ENCODE results near the gene RPL35.
A peak's percentile ranks its signal among the peaks of the same experiment; 100 is the strongest.
"Not testable (repeated sequence)": the region's sequence is repeated elsewhere in the genome, so short reads cannot be mapped to it uniquely, and the experiment has no call there.

The RPL35 gene

DNA sequence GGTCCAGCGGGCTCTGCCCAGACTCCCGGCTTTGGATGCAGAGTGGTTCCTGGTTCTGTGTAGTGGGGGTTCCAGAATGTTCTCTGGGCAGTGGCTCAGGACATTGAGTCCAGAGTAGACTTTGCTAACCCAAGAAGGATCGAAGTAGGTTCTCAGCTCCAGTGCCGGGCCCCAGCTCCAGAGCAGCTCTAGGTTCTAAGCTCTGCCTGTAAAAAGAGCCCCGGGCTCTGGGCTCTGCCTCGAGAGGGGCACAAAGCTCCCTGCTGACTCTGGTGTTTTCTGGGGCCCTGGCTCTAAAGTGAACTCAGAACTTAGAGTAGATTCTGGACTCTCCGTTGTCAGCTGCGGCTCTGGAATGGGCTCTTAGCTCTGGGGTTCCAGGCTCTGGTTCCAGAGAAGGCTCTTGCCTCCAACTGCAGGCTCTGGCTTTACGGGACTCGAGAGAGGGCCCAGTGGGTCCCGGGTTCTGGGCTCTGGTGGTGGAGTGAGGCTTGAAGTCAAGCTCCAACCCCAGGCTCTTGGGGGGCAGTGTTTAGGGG is 8.1 kb downstream of the RPL35 start:
- Histone ChIP-seq H3K4me3 (ENCODE audit: low read depth in 1 of 2, low read length in 2 of 2) (peak overlapping the region; percentile 46 to 66), H3K36me3 (ENCODE audit: control insufficient read depth in 1 of 2, insufficient read depth in 2 of 2, low read length in 2 of 2) (peaks cover 8 to 23% of the 10 kb centered on the region in 2 donors), H3K9ac (ENCODE audit: low read depth in 1 of 2, low read length in 2 of 2) (peak overlapping the region; percentile 25 to 57), H3K9me3 (ENCODE audit: control insufficient read depth in 1 of 2, low read length in 2 of 2) (no peaks in the 10 kb centered on the region), H3K27ac (ENCODE audit: low read depth, low read length) (no peak overlapping the region), H3K27me3 (ENCODE audit: control insufficient read depth in 1 of 2, insufficient read depth in 2 of 2, low read length in 2 of 2) (no peaks in the 10 kb centered on the region), H3K4me1 (ENCODE audit: control insufficient read depth in 1 of 2, insufficient read depth in 2 of 2, low read length in 2 of 2) (peaks cover 8 to 19% of the 10 kb centered on the region in 2 donors)

DNA sequence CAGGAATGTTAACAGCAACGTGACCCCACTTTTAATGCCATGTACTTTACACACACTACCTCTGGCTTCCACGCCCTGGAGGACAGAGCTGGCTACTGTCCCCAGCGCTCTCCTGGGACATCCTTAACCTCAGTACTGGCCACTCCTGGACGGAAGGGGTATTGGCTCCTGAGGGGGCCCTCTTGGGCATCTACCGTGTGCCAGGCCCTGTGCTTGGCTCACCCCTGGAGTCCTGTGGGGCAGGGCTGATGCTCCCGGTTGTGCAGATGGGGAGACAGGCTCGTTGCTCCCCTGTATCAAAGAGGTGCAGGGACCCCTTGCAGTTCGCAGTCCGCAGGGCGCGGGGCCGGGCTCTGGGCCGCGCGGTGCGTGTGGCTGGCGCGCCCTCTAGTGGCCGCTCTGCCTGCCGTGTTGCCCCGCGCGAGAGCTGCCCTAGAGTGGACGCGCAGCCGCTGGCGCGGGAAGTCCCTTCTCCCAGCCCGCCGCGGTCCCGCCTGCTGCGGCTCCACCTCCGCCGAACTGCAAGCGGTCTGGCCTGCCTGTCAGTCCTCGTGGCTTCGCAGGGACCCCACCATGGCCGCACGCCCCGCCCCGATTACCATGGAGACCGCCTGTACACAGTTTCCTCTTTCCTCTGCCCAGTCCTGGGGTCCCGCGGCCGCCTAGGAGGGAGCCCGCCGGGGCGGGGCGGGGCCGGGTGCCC is 8.8 kb downstream of the RPL35 start, which contains the start of gene WDR38:
WDR38 (plus strand) TSS at position 632 of the 703 bp plus-strand sequence. CDS start 72 bp downstream, outside the sequence.
- H3K4me1 ChIP-seq (ENCODE audit: control insufficient read depth in 1 of 2, insufficient read depth in 2 of 2, low read length in 2 of 2), result peaks cover 8 to 14% of the 10 kb centered on the region in 2 donors
- H3K36me3 ChIP-seq (ENCODE audit: control insufficient read depth in 1 of 2, insufficient read depth in 2 of 2, low read length in 2 of 2), result peaks cover under 1 to 16% of the 10 kb centered on the region in 2 donors
- no peaks in the 10 kb centered on the region for H3K9me3 ChIP-seq (ENCODE audit: control insufficient read depth in 1 of 2, low read length in 2 of 2)
- no peaks in the 10 kb centered on the region for H3K27me3 ChIP-seq (ENCODE audit: control insufficient read depth in 1 of 2, insufficient read depth in 2 of 2, low read length in 2 of 2)
- H3K4me3 ChIP-seq (ENCODE audit: low read depth in 1 of 2, low read length in 2 of 2), result peak within 1 kb of the TSS; percentile 46 to 66
- H3K9ac ChIP-seq (ENCODE audit: low read depth in 1 of 2, low read length in 2 of 2), result peak within 1 kb of the TSS; percentile 40 to 57
- H3K27ac ChIP-seq (ENCODE audit: low read depth, low read length), result no peak within 1 kb of the TSS

DNA sequence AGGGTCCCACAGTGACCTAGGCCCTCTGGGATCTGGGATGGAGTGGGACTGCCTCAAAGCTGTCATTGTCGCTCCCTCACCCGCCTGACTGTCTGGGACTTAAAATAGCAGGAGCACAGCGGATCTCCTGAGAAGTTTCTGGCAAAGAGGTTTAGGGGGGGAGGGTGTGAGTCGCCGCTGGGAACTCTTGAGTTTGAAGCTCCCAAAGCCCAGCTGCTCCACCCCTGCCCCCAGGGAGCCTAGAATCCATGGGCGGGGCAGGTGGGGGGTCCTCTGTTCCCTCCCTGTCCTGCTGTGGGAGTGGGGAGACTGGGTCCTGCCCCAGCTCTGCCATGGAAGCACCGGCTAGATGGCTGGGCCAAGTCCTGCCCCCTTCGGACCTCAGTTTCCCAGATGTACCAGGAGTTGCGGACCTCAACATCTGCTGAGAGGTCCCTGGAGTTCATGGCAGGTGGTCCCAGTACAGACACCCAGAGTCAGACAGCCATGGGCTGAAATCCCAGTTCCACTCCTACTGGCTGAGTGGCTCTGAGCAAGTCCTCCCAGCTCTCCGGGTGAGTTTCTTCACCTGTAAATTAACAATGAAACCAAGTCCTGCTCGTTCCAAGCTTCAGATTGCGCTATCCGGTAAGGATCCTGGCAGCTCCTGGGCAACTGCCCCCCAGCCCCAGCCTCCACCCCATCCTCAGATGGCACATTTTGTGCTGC is 9.5 kb downstream of the RPL35 start:
- Histone ChIP-seq H3K4me1 (ENCODE audit: control insufficient read depth in 1 of 2, insufficient read depth in 2 of 2, low read length in 2 of 2) (peaks cover 8 to 14% of the 10 kb centered on the region in 2 donors), H3K27me3 (ENCODE audit: control insufficient read depth in 1 of 2, insufficient read depth in 2 of 2, low read length in 2 of 2) (no peaks in the 10 kb centered on the region), H3K4me3 (ENCODE audit: low read depth in 1 of 2, low read length in 2 of 2) (peak overlapping the region; percentile 46 to 66), H3K27ac (ENCODE audit: low read depth, low read length) (no peak overlapping the region), H3K9me3 (ENCODE audit: control insufficient read depth in 1 of 2, low read length in 2 of 2) (no peaks in the 10 kb centered on the region), H3K9ac (ENCODE audit: low read depth in 1 of 2, low read length in 2 of 2) (peak overlapping the region; percentile 40 to 57), H3K36me3 (ENCODE audit: control insufficient read depth in 1 of 2, insufficient read depth in 2 of 2, low read length in 2 of 2) (peaks cover 0 to 9% of the 10 kb centered on the region in 2 donors)

DNA sequence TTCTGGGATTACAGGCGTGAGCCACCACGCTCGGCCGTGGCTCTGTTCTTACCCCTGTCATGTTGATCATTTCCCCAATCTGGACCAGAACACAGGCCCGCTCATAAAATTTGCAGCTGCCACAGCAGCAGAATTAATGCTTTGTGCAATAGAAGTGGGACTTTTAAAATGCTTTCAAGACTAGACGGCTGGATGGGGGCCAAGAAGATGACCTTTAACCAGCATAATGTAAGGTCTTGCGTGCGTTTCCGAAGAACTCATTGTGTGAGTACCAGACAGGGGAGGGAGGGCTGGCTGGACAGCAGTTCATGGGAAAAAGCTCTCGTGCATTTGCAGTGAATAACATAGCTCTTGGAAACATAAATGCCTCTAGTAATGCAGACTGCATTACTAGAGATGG is 12.0 kb downstream of the RPL35 start:
- Histone ChIP-seq H3K27ac (ENCODE audit: low read depth, low read length) (no peak overlapping the region), H3K36me3 (ENCODE audit: control insufficient read depth in 1 of 2, insufficient read depth in 2 of 2, low read length in 2 of 2) (no peaks in the 10 kb centered on the region), H3K27me3 (ENCODE audit: control insufficient read depth in 1 of 2, insufficient read depth in 2 of 2, low read length in 2 of 2) (no peaks in the 10 kb centered on the region), H3K9ac (ENCODE audit: low read depth in 1 of 2, low read length in 2 of 2) (no peak overlapping the region), H3K9me3 (ENCODE audit: control insufficient read depth in 1 of 2, low read length in 2 of 2) (no peaks in the 10 kb centered on the region), H3K4me1 (ENCODE audit: control insufficient read depth in 1 of 2, insufficient read depth in 2 of 2, low read length in 2 of 2) (peaks cover 8 to 14% of the 10 kb centered on the region in 2 donors), H3K4me3 (ENCODE audit: low read depth in 1 of 2, low read length in 2 of 2) (no peak overlapping the region)

DNA sequence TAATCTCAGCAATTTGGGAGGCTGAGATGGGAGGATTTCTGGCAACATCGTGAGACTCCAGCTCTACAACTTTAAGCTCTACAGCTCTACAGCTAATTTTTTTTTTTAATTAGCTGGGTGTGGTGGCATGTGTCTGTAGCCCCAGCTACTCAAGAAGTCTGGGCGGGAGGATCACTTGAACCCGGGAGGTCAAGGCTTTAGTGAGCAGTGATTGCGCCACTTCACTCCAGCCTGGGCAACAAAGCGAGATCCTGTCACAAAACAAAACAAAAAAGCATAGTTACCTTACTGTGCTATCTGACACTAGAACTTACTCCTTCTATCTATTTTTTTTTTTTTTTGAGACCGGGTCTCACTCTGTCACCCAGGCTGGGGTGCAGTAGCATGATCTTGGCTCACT is 14.8 kb downstream of the RPL35 start:
- Histone ChIP-seq H3K9me3 (ENCODE audit: control insufficient read depth in 1 of 2, low read length in 2 of 2) (no peaks in the 10 kb centered on the region), H3K4me3 (ENCODE audit: low read depth in 1 of 2, low read length in 2 of 2) (no peak overlapping the region), H3K36me3 (ENCODE audit: control insufficient read depth in 1 of 2, insufficient read depth in 2 of 2, low read length in 2 of 2) (no peaks in the 10 kb centered on the region), H3K27ac (ENCODE audit: low read depth, low read length) (no peak overlapping the region), H3K27me3 (ENCODE audit: control insufficient read depth in 1 of 2, insufficient read depth in 2 of 2, low read length in 2 of 2) (no peaks in the 10 kb centered on the region), H3K4me1 (ENCODE audit: control insufficient read depth in 1 of 2, insufficient read depth in 2 of 2, low read length in 2 of 2) (no peaks in the 10 kb centered on the region), H3K9ac (ENCODE audit: low read depth in 1 of 2, low read length in 2 of 2) (no peak overlapping the region)

DNA sequence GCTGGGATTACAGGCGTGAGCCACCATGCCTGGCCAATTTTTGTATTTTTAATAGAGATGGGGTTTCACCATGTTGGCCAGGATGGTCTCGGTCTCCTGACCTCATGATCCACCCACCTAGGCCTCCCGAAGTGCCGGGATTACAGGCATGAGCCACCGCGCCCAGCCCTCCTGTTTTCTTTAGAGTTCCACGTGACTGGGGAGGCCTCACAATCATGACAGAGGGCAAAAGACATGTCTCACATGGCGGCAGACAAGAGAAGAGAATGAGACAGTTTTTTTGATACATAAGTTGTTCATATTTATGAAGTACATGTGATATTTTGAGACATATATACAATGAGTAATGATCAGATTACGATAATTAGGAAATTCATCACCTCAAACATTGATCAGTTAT is 15.3 kb downstream of the RPL35 start:
- H3K4me1 ChIP-seq (ENCODE audit: control insufficient read depth in 1 of 2, insufficient read depth in 2 of 2, low read length in 2 of 2); H3K27me3 ChIP-seq (ENCODE audit: control insufficient read depth in 1 of 2, insufficient read depth in 2 of 2, low read length in 2 of 2); H3K36me3 ChIP-seq (ENCODE audit: control insufficient read depth in 1 of 2, insufficient read depth in 2 of 2, low read length in 2 of 2); H3K27ac ChIP-seq (ENCODE audit: low read depth, low read length); H3K4me3 ChIP-seq (ENCODE audit: low read depth in 1 of 2, low read length in 2 of 2); H3K9me3 ChIP-seq (ENCODE audit: control insufficient read depth in 1 of 2, low read length in 2 of 2); H3K9ac ChIP-seq (ENCODE audit: low read depth in 1 of 2, low read length in 2 of 2): not testable (repeated sequence)

DNA sequence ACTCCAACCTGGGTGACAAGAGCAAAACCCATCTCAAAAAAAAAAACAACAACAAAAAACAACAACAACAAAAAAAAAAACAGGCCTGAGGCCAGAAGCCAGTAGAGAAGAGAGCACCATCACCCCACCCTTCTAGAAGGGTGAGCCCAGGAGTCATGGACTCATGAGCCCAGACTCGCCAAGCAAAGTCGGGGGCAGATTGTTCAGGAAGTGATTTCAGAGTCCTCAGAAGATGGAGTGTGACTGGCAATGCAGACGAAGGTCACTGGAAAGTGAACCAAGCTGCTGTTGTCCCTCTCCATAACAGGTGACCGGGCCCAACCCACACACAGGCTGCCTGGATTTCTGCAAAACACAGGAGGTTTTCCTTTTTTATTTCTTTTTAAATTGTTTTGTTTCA is 17.5 kb downstream of the RPL35 start:
- Histone ChIP-seq H3K27ac (ENCODE audit: low read depth, low read length) (no peak overlapping the region), H3K4me3 (ENCODE audit: low read depth in 1 of 2, low read length in 2 of 2) (no peak overlapping the region), H3K36me3 (ENCODE audit: control insufficient read depth in 1 of 2, insufficient read depth in 2 of 2, low read length in 2 of 2) (no peaks in the 10 kb centered on the region), H3K27me3 (ENCODE audit: control insufficient read depth in 1 of 2, insufficient read depth in 2 of 2, low read length in 2 of 2) (no peaks in the 10 kb centered on the region), H3K9ac (ENCODE audit: low read depth in 1 of 2, low read length in 2 of 2) (no peak overlapping the region), H3K9me3 (ENCODE audit: control insufficient read depth in 1 of 2, low read length in 2 of 2) (no peaks in the 10 kb centered on the region), H3K4me1 (ENCODE audit: control insufficient read depth in 1 of 2, insufficient read depth in 2 of 2, low read length in 2 of 2) (peaks cover 0 to 5% of the 10 kb centered on the region in 2 donors)

DNA sequence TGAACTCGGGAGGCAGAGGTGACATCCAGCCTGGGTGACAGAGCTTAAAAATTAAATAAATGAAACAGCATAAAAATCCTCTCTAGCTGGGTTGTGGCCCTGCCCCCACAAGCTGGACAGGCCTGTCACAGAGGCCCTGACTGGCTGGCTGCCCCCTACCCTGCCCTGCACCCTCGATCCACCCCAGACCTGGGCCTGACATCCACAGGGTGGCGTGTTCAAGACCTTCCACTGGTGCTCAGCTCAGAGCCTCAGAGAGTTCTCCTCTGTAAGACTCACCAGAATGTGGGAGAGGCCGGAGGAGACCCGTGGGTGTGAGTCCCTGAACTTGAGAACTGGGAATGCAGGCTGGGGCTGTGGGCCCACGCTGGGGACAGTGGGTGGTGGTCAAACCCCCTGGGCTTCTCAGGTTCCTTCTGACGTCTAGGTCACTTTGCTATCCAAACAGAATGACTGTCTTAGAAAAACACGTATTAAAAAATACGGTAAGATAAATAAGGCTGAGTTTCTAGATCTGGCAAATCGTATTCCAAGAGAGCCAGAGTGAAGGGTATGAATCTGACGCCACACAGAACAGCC is 18.2 kb downstream of the RPL35 start:
- H3K36me3 ChIP-seq (ENCODE audit: control insufficient read depth in 1 of 2, insufficient read depth in 2 of 2, low read length in 2 of 2), result no peaks in the 10 kb centered on the region
- no peak overlapping the region for H3K4me3 ChIP-seq (ENCODE audit: low read depth in 1 of 2, low read length in 2 of 2)
- H3K27ac ChIP-seq (ENCODE audit: low read depth, low read length), result no peak overlapping the region
- no peaks in the 10 kb centered on the region for H3K9me3 ChIP-seq (ENCODE audit: control insufficient read depth in 1 of 2, low read length in 2 of 2)
- H3K27me3 ChIP-seq (ENCODE audit: control insufficient read depth in 1 of 2, insufficient read depth in 2 of 2, low read length in 2 of 2), result no peaks in the 10 kb centered on the region
- H3K9ac ChIP-seq (ENCODE audit: low read depth in 1 of 2, low read length in 2 of 2), result no peak overlapping the region
- H3K4me1 ChIP-seq (ENCODE audit: control insufficient read depth in 1 of 2, insufficient read depth in 2 of 2, low read length in 2 of 2), result peaks cover 0 to 5% of the 10 kb centered on the region in 2 donors

DNA sequence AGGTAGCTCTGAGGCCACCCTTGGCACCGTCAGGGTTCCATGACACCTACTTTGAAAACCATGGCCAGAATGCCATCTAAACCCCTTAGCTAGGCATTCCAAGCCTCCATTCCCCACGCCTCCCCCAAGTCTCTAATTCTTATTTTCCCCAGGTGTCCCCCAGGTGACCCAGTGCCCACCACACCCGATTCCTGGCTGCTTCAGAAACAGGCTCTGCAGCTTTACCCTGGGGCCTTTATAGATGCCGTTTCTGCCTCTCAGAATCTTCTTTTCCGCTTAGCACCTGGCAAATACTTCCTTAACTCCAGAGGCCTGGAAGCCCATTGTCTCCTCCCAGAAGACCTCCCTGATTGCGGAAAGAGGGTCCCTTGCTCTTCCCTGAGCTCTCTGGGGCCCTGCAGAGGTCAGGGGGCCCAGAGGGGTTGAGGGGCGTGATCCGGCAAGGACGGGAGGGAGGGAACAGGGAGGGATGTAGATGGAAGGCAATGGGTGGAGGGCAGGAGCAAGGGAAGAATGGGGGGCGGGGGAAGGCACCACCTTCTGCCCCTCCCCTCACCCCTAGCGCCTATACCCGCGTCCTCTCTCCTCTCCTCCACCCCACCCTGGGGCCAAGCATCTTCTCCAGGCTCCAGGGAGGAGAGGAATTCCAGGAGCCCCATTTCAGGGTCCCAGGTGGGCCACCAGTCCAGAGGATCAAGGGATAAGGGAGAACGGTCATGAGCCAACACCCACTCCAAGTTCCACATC is 20.5 kb downstream of the RPL35 start:
- Histone ChIP-seq H3K9ac (ENCODE audit: low read depth in 1 of 2, low read length in 2 of 2) (no peak overlapping the region), H3K36me3 (ENCODE audit: control insufficient read depth in 1 of 2, insufficient read depth in 2 of 2, low read length in 2 of 2) (no peaks in the 10 kb centered on the region), H3K9me3 (ENCODE audit: control insufficient read depth in 1 of 2, low read length in 2 of 2) (no peaks in the 10 kb centered on the region), H3K4me1 (ENCODE audit: control insufficient read depth in 1 of 2, insufficient read depth in 2 of 2, low read length in 2 of 2) (peaks cover 0 to 5% of the 10 kb centered on the region in 2 donors), H3K27me3 (ENCODE audit: control insufficient read depth in 1 of 2, insufficient read depth in 2 of 2, low read length in 2 of 2) (no peaks in the 10 kb centered on the region), H3K4me3 (ENCODE audit: low read depth in 1 of 2, low read length in 2 of 2) (no peak overlapping the region), H3K27ac (ENCODE audit: low read depth, low read length) (no peak overlapping the region)

All from duodenal mucosa (tissue), 2 donors.